Measurements from ENCODE around the gene STK26. TPM values are rescaled to one million over a fixed set of nuclear protein-coding genes. Genes with fewer than 3 reads are reported as not detected.

Gene STK26
- total RNA-seq, 1 experiment from 2014 or later: 30.5 TPM

DNA sequence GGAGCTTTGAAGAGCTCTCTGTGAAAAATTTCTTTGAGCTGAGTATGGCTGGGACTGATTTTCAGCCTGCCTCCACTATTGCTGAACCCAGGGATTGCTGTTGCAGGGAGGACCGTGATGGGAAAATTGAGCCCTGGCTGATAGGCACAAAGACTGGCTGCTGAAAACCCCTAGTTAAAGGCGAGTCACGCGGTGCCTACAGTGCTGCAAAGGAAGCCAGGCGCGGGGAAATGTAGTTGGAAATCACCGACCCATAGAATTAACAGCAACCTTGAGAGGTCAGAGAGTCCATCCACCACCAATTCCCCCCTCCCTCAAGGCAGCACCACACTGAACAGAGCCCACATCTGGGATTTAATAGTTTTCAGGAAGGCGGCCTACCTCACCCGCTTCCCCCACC lies 78.7 kb downstream of the STK26 start:
- ATAC-seq: no peak
- Histone ChIP-seq H3K9me3 (ENCODE audit: control insufficient read depth in 1 of 2, insufficient read depth in 1 of 2, low read depth in 1 of 2, low read length in 2 of 2) (no peaks in the 10 kb centered on the region), H3K27ac (ENCODE audit: low read depth, low read length) (no peak overlapping the region), H3K4me1 (ENCODE audit: control insufficient read depth in 1 of 2, insufficient read depth in 2 of 2, low read length in 2 of 2) (no peaks in the 10 kb centered on the region), H3K36me3 (ENCODE audit: control insufficient read depth in 1 of 2, insufficient read depth in 2 of 2, low read length in 2 of 2) (no peaks in the 10 kb centered on the region), H4K20me1 (ENCODE audit: insufficient read depth) (no peaks in the 10 kb centered on the region), H3K9ac (ENCODE audit: low read length) (no peak overlapping the region), H3K79me2 (ENCODE audit: insufficient read depth, low read length) (no peaks in the 10 kb centered on the region), H3K27me3 (ENCODE audit: insufficient read depth, low read length) (no peaks in the 10 kb centered on the region), H2AFZ (ENCODE audit: low read depth, low read length, poor library complexity, severe bottlenecking) (no peak overlapping the region), H3K9me2 (ENCODE audit: insufficient read depth) (no peaks in the 10 kb centered on the region), H3K4me3 (replicated peaks in 1 of 2; ENCODE audit: low read depth in 1 of 2, low read length in 2 of 2) (no peak overlapping the region), H3K4me2 (ENCODE audit: low read length) (no peak overlapping the region)
- POLR2A ChIA-PET: no interaction called here
- intact Hi-C loops (cut with micrococcal nuclease): no loop called here
- no peak for DNase-seq (ENCODE audit: low read depth, low spot score)
- BruUV-seq (replicated peaks): no TSS peak
- RAD21 ChIA-PET (ENCODE audit: low non-redundant PET in 1 of 2, low total read pairs in 2 of 2, uncharacterized antibody in 2 of 2, unreplicated experiment in 2 of 2): no interaction called here
- TF ChIP-seq FOSL1 (IDR thresholded peaks at IDR 0.05; ENCODE audit: low read depth): no peak
- no peak for TF ChIP-seq SP1 (IDR thresholded peaks at IDR 0.05; ENCODE audit: low read depth)
- TF ChIP-seq CBX3 (IDR thresholded peaks at IDR 0.05; ENCODE audit: low read depth): no peak
- TF ChIP-seq, protein P1, sequence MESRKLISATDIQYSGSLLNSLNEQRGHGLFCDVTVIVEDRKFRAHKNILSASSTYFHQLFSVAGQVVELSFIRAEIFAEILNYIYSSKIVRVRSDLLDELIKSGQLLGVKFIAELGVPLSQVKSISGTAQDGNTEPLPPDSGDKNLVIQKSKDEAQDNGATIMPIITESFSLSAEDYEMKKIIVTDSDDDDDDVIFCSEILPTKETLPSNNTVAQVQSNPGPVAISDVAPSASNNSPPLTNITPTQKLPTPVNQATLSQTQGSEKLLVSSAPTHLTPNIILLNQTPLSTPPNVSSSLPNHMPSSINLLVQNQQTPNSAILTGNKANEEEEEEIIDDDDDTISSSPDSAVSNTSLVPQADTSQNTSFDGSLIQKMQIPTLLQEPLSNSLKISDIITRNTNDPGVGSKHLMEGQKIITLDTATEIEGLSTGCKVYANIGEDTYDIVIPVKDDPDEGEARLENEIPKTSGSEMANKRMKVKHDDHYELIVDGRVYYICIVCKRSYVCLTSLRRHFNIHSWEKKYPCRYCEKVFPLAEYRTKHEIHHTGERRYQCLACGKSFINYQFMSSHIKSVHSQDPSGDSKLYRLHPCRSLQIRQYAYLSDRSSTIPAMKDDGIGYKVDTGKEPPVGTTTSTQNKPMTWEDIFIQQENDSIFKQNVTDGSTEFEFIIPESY (IDR thresholded peaks at IDR 0.05; ENCODE audit: extremely low read depth, insufficient replicate concordance, low read length): no peak
- no peak for TF ChIP-seq ZFX (IDR thresholded peaks at IDR 0.05)
- no peak for TF ChIP-seq MAX (IDR thresholded peaks at IDR 0.05)
- TF ChIP-seq, protein P2, sequence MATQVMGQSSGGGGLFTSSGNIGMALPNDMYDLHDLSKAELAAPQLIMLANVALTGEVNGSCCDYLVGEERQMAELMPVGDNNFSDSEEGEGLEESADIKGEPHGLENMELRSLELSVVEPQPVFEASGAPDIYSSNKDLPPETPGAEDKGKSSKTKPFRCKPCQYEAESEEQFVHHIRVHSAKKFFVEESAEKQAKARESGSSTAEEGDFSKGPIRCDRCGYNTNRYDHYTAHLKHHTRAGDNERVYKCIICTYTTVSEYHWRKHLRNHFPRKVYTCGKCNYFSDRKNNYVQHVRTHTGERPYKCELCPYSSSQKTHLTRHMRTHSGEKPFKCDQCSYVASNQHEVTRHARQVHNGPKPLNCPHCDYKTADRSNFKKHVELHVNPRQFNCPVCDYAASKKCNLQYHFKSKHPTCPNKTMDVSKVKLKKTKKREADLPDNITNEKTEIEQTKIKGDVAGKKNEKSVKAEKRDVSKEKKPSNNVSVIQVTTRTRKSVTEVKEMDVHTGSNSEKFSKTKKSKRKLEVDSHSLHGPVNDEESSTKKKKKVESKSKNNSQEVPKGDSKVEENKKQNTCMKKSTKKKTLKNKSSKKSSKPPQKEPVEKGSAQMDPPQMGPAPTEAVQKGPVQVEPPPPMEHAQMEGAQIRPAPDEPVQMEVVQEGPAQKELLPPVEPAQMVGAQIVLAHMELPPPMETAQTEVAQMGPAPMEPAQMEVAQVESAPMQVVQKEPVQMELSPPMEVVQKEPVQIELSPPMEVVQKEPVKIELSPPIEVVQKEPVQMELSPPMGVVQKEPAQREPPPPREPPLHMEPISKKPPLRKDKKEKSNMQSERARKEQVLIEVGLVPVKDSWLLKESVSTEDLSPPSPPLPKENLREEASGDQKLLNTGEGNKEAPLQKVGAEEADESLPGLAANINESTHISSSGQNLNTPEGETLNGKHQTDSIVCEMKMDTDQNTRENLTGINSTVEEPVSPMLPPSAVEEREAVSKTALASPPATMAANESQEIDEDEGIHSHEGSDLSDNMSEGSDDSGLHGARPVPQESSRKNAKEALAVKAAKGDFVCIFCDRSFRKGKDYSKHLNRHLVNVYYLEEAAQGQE (IDR thresholded peaks at IDR 0.05; ENCODE audit: low read depth): no peak
- TF ChIP-seq ZNF274 (IDR thresholded peaks at IDR 0.05; ENCODE audit: low read depth, low read length): no peak
- TF ChIP-seq ATF3 (IDR thresholded peaks at IDR 0.05): no peak
- TF ChIP-seq TCF7L2 (IDR thresholded peaks at IDR 0.05; ENCODE audit: borderline replicate concordance, extremely low read depth, insufficient read depth, insufficient read length): no peak
- no peak for TF ChIP-seq EGR1 (IDR thresholded peaks at IDR 0.05; ENCODE audit: low read depth)
- TF ChIP-seq, protein P3, sequence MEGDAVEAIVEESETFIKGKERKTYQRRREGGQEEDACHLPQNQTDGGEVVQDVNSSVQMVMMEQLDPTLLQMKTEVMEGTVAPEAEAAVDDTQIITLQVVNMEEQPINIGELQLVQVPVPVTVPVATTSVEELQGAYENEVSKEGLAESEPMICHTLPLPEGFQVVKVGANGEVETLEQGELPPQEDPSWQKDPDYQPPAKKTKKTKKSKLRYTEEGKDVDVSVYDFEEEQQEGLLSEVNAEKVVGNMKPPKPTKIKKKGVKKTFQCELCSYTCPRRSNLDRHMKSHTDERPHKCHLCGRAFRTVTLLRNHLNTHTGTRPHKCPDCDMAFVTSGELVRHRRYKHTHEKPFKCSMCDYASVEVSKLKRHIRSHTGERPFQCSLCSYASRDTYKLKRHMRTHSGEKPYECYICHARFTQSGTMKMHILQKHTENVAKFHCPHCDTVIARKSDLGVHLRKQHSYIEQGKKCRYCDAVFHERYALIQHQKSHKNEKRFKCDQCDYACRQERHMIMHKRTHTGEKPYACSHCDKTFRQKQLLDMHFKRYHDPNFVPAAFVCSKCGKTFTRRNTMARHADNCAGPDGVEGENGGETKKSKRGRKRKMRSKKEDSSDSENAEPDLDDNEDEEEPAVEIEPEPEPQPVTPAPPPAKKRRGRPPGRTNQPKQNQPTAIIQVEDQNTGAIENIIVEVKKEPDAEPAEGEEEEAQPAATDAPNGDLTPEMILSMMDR (IDR thresholded peaks at IDR 0.05 in 2 of 3, conservative IDR thresholded peaks at IDR 0.05 in 1 of 3; ENCODE audit: borderline replicate concordance in 1 of 3, insufficient read depth in 1 of 3, low read depth in 2 of 3, low read length in 2 of 3): no peak
- TF ChIP-seq YY1 (IDR thresholded peaks at IDR 0.05; ENCODE audit: extremely low read depth, insufficient replicate concordance, low read depth, low read length): no peak
- TF ChIP-seq ELF1 (IDR thresholded peaks at IDR 0.05; ENCODE audit: borderline replicate concordance, low read depth): no peak
- no peak for TF ChIP-seq SRF (IDR thresholded peaks at IDR 0.05; ENCODE audit: low read depth)
- no peak for TF ChIP-seq EZH2 (IDR thresholded peaks at IDR 0.05)
- no peak for TF ChIP-seq JUND (IDR thresholded peaks at IDR 0.05)
- CTCF ChIA-PET: no interaction called here

All from HCT116 (cell line).